Brain pericyte (primary cell): ENCODE results near the gene SULF2.

Experiments used
- DNase-seq: peaks from one replicate; pipeline ENCODE4 v3.0.0-alpha.2; 2012; ENCODE audit warnings: low read depth, low spot score

SULF2 gene

DNA sequence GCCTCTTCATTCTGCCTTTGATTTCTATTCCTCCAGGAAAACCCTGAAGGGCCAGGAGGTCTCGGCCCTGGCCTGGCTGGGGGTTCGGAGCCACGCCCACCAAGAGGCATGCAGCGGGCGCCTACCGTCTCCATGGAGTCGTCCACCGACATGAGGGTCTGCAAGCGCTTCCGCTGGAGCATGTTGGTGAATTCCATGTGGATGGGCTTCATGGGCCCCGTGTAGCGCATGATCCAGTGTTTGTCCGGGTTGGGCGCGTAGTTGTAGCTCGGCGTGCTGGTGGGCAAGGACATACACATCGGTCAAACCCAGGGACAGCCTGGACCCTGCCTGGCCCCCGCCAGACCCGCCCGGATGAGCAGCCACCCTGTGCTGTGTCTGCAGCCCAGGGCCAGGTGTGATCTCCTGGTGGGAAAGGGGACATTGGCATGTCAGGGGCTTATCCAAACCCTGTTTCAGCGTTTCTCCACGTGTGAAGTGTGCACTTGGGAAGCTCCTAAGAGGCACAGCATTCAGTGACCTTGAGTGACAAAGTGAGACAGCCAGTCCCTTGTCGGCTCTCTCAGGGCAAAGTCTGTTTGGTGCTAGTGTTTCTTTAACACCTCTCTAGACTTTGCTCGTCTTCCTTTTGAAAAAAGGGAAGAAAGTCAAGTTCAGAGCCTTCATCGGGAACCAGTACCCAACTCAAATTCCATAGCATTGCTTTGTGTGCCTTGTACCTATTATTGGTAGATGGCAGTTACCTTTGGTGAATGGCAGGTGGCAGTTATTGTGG, 100.8 kb downstream of the SULF2 start:
- DNase-seq: no peak

DNA sequence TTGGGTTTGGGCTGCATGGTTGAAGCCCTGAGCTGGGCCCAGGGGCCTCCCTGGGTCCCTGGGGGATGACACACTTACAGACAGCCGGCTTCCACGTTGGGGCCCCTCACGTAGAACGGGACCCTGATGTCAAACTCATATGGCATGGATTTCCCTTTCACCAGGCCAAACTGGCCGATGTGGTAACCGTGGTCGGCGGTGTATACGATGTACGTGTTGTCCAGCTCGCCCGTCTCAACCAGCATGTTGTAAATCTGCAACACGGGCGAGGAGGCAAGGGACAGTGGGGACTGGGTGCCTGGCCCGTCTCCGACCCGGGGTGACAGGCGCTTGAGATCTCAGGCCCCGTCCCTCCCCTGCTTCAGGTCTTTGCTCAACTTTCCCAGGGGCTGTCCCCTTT, 102.4 kb downstream of the SULF2 start:
- DNase-seq: no peak

GRCh38 chr20:47682028-47682783, 103.1 kb downstream of the SULF2 start:
- no peak for DNase-seq

GRCh38 chr20:47680804-47681529, 104.3 kb downstream of the SULF2 start:
- no peak for DNase-seq

DNA sequence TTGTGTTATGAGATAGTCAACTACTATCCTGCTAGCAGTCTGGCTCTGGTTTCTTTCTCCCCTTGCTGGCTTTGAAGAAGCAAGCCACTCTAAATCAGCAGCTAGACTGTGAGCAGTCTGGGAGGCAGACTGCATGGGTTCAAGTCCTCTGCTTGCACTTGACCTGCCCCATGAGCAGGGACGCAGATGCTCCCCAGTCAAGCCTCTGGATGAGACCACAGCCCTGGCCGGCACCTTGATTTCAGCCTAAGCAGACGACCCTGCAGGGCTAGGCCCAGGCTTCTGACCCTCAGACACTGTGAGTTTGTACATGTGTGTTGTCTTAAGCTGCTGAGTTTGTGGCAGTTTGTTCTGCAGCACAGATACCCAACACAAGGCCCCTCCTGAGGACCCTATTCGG, 105.8 kb downstream of the SULF2 start:
- DNase-seq: no peak

GRCh38 chr20:47678536-47678935, 106.7 kb downstream of the SULF2 start:
- no peak for DNase-seq

- DNase-seq: no peak
These were observed 107.4 kb downstream of the SULF2 start for GRCh38 chr20:47677635-47678453.

- DNase-seq: no peak
These were observed 108.2 kb downstream of the SULF2 start for GRCh38 chr20:47676912-47677634.

GRCh38 chr20:47676219-47676721, 109.0 kb downstream of the SULF2 start:
- no peak for DNase-seq

- DNase-seq: no peak
These were observed 109.8 kb downstream of the SULF2 start for GRCh38 chr20:47675190-47676142.

GRCh38 chr20:47674686-47675085, 110.6 kb downstream of the SULF2 start:
- no peak for DNase-seq

GRCh38 chr20:47674145-47674544, 111.1 kb downstream of the SULF2 start:
- DNase-seq: no peak

DNA sequence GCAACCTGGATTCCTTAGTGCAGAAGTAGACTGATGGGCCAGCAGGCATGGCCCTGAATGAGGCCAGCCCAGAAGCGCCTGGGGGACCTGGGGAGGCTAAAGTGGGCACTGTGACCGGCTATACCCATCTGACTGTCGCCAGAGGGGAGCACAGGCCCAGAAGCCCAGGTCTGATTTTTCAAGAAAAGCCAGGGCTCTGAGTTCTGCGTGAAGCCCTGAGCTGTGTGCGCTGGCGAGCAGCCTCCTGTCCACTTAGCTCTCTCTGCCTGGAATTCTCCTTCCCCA, 111.7 kb downstream of the SULF2 start:
- DNase-seq: no peak

DNA sequence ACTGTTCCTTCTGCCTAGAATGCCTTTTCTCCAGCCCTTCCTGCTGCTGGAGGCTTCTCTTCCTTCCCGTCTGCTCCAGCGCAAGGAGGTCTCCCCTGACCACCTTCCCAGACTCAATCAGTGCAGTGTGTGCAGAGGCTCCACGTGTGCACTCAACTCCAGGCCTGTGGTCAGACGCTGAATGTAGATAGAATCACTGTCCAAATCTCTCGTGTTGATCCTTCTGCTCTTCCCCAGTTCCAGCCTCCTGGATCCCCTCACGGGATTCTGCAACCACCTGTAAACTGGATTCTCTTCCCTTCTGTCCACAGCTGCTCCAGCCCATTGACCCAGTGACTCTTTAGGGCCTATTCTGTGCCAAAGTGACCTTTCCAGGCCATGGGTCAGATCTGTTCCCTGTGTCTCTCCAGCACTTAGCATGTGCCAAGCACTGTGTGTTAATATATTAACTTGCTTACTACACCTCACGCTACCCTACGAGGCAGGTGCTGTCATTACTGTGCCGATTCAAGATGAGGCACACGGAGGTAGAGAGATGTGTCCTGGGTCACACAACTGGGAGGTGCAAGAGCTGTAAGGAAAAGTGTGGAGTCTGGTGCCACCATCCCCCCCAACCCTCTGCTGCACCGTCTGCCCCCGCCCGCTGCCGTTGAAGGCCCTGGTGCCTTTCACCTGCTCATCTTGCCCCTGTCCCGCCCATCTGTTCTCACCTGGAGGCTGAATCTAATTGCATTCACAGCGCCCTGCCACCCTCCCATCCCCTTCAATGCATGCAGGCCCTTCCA, 112.2 kb downstream of the SULF2 start:
- no peak for DNase-seq

DNA sequence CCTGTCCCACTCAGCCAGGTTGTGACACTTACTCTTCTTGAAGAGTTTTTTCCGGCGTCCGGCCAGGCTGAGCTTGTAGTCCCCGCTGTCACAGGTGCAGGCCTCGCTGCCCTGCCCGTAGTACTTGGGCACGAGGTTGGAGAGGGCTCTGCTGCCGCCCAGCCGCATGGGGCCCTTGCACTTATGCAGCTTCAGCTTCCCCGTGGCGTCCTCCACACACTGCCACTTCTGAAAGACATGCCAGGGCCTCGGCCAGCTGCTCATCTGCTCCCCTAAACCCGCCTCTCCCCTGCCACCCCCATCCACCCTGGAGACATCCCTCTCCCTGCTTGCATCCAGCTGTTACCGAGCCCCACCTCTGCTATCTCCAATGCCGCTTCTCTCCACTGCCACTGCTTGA, 113.1 kb downstream of the SULF2 start:
- DNase-seq: no peak

DNA sequence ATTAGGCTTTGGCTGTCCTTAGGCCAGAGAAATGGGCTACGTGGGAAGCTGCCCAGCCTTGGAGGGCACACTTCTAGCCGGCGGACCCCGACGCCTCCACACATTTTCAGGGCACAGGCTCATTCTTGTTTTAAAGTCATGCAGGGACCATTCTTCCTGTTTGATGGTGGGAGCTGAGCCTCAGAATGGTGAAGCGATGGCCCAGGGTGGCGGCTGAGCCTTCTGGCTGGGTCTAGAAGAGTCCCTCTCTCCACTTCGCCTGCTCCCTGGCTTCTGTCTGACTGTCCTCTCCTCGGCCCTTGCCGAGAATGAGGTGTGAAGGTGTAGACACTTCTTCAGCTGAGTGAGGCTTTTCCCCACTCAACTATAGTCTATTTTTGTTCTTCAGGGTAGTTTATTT, 114.4 kb downstream of the SULF2 start:
- no peak for DNase-seq

DNA sequence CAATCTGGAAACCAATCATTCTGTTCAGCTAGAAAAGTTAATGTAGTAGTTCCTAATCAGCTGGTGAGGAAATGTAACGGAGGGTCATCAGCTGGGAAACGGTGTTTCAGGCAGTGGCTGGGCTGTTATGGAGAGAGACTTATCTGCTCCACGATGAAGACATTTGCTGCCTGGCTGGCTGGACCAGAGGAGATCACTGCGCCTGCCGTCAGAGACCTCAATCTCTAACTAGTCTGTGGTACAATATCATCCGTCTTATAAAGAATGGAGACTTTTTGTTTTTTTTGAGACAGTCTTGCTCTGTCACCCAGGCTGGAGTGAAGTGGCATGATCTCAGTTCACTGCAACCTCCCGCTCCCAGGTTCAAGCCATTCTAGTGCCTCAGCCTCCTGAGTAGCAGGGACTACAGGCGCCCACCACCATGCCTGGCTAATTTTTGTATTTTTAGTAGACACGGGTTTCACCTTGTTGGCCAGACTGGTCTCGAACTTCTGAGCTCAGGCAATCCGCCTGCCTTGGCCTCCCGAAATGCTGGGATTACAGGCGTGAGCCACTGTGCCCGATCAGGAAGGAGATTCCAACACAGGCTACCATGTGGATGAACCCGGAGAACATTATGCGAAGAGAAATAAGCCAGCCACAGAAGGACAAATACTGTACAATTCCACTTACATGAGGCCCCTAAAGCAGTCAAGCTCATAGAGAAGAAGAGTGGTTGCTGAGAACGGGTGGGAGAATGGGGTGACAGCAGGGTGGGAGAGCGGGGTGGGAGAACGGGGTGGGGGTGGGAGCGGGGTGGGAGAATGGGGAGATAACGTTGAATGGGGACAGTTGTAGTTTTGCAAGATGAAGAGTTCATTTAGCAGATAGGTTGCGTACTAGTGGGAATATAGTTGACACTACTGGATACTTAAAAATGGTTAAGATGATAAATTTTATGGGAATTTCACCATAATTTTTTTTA, 115.1 kb downstream of the SULF2 start:
- no peak for DNase-seq

- DNase-seq: no peak
These were observed 115.8 kb downstream of the SULF2 start for GRCh38 chr20:47669489-47669888.
